ENCODE measurements around the gene MED1. TPM values are rescaled to one million over a fixed set of nuclear protein-coding genes. Genes with fewer than 3 reads are reported as not detected.

MED1 gene
- total and polyA plus RNA-seq, 9 of the 15 experiments (the other 6 are each of a cell fraction or from before 2014, with no cell fraction given): 14.0 to 59.8 (median 46.7) TPM

DNA sequence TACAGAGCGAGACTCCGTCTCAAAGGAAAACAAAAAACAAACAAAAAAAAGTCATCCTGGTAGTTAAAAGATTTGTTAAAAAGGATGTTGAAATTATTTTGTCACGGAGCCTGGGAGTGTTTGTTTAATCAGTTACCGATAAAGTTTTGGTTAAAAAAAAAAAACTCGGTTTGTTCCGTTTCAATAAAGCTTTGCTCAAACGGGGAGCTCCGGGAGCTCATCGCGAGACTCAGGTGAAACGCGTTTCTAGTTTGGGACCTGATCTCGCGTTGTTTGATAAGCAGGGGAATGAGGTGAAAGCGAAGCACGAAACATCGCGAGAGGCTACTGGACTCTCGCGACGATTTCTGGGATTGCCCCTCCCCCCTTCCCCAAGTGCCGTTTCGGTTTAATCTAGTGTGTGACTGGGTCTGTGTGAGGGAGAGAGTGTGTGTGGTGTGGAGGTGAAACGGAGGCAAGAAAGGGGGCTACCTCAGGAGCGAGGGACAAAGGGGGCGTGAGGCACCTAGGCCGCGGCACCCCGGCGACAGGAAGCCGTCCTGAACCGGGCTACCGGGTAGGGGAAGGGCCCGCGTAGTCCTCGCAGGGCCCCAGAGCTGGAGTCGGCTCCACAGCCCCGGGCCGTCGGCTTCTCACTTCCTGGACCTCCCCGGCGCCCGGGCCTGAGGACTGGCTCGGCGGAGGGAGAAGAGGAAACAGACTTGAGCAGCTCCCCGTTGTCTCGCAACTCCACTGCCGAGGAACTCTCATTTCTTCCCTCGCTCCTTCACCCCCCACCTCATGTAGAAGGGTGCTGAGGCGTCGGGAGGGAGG is 10.3 kb upstream of the MED1 start, which contains the start of gene CDK12 (continued):
- TF ChIP-seq, protein P1, sequence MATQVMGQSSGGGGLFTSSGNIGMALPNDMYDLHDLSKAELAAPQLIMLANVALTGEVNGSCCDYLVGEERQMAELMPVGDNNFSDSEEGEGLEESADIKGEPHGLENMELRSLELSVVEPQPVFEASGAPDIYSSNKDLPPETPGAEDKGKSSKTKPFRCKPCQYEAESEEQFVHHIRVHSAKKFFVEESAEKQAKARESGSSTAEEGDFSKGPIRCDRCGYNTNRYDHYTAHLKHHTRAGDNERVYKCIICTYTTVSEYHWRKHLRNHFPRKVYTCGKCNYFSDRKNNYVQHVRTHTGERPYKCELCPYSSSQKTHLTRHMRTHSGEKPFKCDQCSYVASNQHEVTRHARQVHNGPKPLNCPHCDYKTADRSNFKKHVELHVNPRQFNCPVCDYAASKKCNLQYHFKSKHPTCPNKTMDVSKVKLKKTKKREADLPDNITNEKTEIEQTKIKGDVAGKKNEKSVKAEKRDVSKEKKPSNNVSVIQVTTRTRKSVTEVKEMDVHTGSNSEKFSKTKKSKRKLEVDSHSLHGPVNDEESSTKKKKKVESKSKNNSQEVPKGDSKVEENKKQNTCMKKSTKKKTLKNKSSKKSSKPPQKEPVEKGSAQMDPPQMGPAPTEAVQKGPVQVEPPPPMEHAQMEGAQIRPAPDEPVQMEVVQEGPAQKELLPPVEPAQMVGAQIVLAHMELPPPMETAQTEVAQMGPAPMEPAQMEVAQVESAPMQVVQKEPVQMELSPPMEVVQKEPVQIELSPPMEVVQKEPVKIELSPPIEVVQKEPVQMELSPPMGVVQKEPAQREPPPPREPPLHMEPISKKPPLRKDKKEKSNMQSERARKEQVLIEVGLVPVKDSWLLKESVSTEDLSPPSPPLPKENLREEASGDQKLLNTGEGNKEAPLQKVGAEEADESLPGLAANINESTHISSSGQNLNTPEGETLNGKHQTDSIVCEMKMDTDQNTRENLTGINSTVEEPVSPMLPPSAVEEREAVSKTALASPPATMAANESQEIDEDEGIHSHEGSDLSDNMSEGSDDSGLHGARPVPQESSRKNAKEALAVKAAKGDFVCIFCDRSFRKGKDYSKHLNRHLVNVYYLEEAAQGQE (IDR thresholded peaks at IDR 0.05; ENCODE audit: borderline replicate concordance): 0 out of 2 replicates have a peak, but pooled peaks have one; percentile 2
- TF ChIP-seq, protein P1 (CRISPR knock-in tag; IDR thresholded peaks at IDR 0.05; ENCODE audit: low read depth): peak; percentile 60; the same call in 1 of the 2 replicates
- TF ChIP-seq ZFPM2 (CRISPR knock-in tag; IDR thresholded peaks at IDR 0.05): 0 out of 2 replicates have a peak, but pooled peaks have one; percentile 34
- TF ChIP-seq FOXK2 (conservative IDR thresholded peaks at IDR 0.05 in 1 of 2, IDR thresholded peaks at IDR 0.05 in 1 of 2; ENCODE audit: low read depth in 2 of 2): no peak; a peak in 3 of 4 replicates
- no peak for TF ChIP-seq ZNF445 (CRISPR knock-in tag; IDR thresholded peaks at IDR 0.05; ENCODE audit: low read depth)
- TF ChIP-seq CCAR2 (IDR thresholded peaks at IDR 0.05; ENCODE audit: low read depth, low read length): no peak
- peak; percentile 58; the same call in 1 of the 2 replicates for TF ChIP-seq THRAP3 (IDR thresholded peaks at IDR 0.05; ENCODE audit: borderline replicate concordance)
- TF ChIP-seq, protein P2, sequence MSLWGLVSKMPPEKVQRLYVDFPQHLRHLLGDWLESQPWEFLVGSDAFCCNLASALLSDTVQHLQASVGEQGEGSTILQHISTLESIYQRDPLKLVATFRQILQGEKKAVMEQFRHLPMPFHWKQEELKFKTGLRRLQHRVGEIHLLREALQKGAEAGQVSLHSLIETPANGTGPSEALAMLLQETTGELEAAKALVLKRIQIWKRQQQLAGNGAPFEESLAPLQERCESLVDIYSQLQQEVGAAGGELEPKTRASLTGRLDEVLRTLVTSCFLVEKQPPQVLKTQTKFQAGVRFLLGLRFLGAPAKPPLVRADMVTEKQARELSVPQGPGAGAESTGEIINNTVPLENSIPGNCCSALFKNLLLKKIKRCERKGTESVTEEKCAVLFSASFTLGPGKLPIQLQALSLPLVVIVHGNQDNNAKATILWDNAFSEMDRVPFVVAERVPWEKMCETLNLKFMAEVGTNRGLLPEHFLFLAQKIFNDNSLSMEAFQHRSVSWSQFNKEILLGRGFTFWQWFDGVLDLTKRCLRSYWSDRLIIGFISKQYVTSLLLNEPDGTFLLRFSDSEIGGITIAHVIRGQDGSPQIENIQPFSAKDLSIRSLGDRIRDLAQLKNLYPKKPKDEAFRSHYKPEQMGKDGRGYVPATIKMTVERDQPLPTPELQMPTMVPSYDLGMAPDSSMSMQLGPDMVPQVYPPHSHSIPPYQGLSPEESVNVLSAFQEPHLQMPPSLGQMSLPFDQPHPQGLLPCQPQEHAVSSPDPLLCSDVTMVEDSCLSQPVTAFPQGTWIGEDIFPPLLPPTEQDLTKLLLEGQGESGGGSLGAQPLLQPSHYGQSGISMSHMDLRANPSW (CRISPR knock-in tag; IDR thresholded peaks at IDR 0.05): peak; percentile 62; the same call in 1 of the 2 replicates
- TF ChIP-seq HMBOX1 (IDR thresholded peaks at IDR 0.05): peak; percentile 94
- TF ChIP-seq DLX4 (CRISPR knock-in tag; IDR thresholded peaks at IDR 0.05): no peak
- TF ChIP-seq, protein P3, sequence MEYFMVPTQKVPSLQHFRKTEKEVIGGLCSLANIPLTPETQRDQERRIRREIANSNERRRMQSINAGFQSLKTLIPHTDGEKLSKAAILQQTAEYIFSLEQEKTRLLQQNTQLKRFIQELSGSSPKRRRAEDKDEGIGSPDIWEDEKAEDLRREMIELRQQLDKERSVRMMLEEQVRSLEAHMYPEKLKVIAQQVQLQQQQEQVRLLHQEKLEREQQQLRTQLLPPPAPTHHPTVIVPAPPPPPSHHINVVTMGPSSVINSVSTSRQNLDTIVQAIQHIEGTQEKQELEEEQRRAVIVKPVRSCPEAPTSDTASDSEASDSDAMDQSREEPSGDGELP (CRISPR knock-in tag; IDR thresholded peaks at IDR 0.05; ENCODE audit: borderline replicate concordance): peak; percentile 49
- no peak for TF ChIP-seq RFX5 (IDR thresholded peaks at IDR 0.05; ENCODE audit: low read depth, low read length)
- no peak for TF ChIP-seq SPI1 (IDR thresholded peaks at IDR 0.05; ENCODE audit: borderline replicate concordance, low read depth, low read length)

Measured in K562 (cell line).